Stimulated activated naive CD8-positive, alpha-beta T cell treated with anti-CD3 and anti-CD28 coated beads, Interleukin-15, Interleukin-2, amounts not matched to agents 100 U/mL and 50 U/mL, for 24 hours (primary cell): ENCODE data around the gene TFIP11.

Experiments used
- ATAC-seq: fragments of 150-1000 bp; cut with Tn5 transposase; one replicate; pipeline ENCODE4 v1.10.0; 2021
- DNase-seq: peaks from one replicate; pipeline ENCODE4 v3.0.0; 2021

Gene TFIP11

DNA sequence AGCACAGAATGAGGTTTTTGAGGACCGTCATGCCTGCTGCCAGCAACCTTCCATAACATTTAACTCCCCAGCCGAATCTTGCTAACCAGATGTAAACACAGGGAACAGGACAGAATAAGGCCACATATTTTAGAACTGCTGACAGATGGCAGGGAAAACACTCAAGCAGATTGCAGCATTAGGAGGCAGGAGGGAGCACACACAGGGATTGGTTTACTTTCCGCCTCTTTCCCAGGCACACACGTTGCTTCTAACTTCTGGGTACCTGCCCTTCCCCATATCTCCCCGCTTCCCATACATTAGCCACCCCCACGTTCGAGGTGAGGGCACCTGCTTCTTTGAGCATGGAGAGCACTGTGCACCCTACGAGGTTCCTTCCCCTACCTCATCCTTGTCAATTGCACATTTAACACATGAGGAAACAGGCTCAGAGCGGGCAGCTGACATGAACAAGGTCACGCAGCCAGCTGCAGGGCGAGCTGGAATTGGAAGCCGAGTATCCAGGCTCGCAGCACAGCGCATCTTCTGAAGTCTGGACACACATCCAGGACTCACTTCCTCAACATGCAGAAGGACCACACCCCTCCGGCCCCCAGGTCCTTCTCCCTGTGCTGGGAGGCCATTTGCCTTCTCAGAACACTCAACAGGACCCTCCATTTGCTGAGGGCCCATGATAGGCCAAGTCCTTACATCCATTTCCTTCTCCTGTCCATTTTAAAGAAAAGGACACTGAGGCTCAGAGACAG is 64.5 kb downstream of the TFIP11 start:
- no peak for DNase-seq
- no peak for ATAC-seq

DNA sequence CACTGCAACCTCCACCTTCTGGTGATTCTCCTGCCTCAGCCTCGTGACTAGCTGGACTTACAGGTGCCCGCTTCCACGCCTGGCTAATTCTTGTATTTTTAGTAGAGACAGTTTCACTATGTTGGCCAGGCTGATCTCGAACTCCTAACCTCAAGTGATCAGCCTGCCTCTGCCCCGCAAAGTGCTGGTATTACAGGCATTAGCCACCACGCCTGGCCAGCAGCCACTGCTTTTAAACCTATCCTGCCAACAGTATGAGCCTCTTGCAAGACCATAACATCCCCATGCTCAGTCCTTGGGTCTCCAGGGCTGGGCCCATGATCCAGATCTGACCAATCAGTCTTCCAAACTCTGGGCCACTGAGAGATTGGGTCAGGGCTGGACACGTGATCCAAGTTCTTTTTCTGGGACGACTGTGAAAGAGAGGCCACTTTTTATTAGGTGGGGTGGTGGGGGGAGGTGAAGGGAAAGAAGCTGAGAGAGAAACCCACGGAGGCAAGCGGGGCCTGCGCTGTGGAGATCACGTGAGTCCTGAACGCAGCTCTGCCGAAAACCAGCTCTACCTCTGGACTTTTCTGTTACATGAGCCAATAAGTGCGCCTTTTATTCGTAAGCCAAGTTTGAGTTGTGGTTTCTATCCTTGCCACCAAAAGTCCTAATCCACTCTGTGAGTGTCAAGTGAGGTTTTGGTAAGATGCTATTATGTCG is 65.3 kb downstream of the TFIP11 start:
- ATAC-seq (no peak), DNase-seq (no peak)

DNA sequence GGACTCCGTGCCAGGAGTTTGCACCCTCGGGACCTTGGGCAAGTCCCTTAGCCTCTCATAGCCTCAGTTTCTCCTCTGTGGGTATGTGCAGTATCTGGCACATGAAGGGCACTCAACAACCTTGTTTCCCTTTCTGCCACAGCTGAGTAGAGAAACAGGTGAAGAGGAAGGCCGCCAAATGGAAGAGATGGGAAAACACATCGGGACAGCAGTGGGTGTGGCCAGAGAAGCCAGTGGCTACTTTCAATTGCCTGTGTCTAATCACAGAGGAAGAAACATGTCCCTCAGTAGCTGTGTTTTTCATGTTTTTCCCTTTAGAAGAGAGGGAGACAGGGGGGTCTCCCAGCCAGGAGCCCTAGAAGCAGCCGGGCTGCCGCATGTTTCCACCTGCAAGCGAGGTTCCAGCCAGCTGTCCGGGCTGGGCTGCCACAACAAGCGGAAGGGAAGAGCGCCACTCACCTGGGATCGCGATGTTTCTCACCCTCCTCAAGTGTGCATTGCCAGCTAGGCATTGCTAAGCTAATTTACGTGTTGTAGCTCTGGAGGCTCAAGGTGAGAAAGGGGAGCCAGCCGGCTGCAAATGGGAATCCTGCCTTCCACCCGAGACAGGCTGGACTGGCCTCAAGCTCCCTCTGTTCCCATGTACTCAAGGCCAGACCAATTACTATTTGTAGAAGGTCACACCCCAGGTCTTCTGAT is 66.5 kb downstream of the TFIP11 start:
- DNase-seq (no peak), ATAC-seq (no peak)

DNA sequence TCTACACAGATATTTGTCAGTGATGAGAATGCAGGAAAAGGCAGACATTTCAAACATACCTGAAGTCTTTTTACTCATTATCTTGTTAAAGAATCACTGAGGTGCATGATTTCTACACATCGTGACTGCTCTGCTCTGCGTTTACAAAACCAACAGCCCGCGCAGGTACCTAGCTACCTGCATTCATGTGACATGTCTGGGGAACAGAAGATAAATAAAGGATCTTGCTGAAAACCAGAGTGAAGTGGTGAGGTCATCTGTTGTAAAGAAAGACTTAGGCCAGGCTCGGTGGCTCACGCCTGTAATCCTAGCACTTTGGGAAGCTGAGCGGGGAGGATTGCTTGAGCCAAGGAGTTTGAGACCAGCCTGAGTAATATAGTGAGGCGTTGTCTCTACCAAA is 67.5 kb downstream of the TFIP11 start:
- no peak for DNase-seq
- no peak for ATAC-seq

DNA sequence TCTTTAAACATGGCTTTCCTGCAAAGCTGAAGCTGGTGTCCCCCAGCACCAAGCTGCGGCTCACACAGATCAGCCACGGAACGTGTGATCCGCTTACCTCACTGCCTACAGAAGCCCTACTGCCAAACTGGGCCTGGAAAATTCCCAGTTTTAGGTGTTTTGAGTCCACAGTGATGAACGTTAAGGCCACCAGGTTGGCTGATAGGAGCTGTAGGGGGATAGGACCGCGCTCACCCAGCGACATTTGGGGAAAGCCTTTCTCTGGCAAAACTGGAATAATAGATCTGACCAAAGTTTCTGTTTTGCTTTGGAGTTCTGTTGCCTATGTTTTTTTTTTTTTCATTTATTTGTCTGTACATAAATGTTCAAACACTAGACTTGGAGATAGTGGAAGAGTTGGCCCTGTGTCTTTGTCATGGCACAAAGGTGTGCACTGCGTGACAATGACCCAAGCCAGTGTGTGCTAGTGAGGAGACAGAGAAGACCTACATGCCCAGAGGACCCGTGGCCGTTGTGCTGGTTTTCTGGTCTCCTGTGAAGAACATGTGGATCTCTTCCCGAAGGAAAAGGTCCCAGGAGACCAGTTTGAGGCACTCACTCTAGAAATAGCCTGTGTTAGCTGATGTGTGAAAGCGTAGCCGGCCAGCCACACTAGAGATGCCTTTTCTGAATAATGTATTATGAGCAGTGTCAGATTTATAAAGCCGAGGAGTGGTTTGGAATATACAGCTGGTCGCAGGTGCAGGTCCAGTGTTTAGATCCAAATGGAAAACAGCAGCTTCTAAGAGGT is 68.2 kb downstream of the TFIP11 start:
- no peak for ATAC-seq

DNA sequence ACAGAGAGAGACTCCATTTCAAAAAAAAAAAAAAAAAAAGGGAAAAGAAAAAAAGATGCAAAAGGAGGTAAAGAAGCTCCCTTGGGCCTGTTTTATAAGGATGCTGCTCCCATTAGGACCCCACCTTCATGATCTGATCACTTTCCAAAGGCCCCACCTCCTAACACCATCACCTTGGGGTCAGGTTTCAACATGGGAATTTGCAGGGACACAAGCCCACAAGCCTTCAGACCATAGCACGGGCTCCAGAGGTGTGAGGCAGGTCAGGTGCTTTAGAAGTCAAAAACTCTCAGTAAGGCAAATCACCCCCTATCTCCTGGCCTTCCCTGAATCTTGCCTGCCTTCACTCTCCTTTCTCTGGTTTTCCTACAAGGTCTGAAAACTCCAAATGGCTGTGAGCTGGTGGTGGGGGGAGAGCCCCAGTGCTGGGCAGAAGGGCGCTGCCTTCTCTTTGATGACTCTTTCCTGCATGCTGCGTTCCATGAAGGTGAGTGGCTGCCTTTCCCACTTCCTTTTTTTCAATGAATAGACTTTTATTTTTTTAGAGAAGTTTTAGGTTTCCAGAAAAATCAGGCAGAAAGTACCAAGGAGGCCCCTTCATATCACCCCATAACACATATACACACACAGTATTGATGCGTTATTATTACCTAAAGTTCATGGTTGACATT is 70.1 kb downstream of the TFIP11 start:
- no peak for ATAC-seq
- DNase-seq, result no peak

More for the DNA sequence above, 68.2 kb downstream of the TFIP11 start:
- no peak for DNase-seq
